IMR-90 (cell line): ENCODE data around the gene CASP8AP2.

Source experiments
- RAD21 ChIP-seq: IDR thresholded peaks from 2 replicates; pipeline ENCODE4 v1.6.1; 2012; ENCODE audit warnings: low read length, improper control_type of control experiment
- RCOR1 ChIP-seq: IDR thresholded peaks from 2 replicates; pipeline ENCODE4 v1.6.1; 2012; ENCODE audit warnings: mild to moderate bottlenecking, low read length, improper control_type of control experiment; ENCODE audit not compliant: insufficient replicate concordance
- TF ChIP-seq, protein P1 (sequence below): conservative IDR thresholded peaks from 2 replicates; pipeline ENCODE4 v1.5.1; 2012; ENCODE audit warnings: mild to moderate bottlenecking, low read depth, low read length, improper control_type of control experiment

DNA sequence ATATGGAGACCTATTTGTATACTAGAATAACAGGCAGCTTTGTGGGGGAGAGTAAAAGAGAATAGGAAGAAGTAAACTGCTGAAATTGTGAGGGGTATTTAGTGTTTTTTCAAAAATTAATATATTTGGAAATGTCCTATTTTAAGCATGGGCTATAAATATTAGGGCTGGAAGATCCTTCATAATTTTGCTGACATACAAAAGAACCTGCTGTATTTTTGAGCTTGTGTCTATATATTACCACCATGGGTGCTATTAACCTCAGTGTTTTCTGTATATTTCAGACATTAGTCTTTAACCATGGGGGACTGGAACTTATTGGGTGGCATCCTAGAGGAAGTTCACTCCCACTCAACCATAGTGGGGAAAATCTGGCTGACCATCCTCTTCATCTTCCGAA lies 64.5 kb downstream of the CASP8AP2 start, which contains the start of gene GJA10:
- TF ChIP-seq RAD21 (no peak), RCOR1 (no peak)
- TF ChIP-seq, protein P1, sequence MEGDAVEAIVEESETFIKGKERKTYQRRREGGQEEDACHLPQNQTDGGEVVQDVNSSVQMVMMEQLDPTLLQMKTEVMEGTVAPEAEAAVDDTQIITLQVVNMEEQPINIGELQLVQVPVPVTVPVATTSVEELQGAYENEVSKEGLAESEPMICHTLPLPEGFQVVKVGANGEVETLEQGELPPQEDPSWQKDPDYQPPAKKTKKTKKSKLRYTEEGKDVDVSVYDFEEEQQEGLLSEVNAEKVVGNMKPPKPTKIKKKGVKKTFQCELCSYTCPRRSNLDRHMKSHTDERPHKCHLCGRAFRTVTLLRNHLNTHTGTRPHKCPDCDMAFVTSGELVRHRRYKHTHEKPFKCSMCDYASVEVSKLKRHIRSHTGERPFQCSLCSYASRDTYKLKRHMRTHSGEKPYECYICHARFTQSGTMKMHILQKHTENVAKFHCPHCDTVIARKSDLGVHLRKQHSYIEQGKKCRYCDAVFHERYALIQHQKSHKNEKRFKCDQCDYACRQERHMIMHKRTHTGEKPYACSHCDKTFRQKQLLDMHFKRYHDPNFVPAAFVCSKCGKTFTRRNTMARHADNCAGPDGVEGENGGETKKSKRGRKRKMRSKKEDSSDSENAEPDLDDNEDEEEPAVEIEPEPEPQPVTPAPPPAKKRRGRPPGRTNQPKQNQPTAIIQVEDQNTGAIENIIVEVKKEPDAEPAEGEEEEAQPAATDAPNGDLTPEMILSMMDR: no peak
